Endodermal cell (in vitro differentiated cells): ENCODE measurements around the gene COL4A5. TPM values are rescaled to one million over a fixed set of nuclear protein-coding genes. Genes with fewer than 3 reads are reported as not detected.

Experiments
- DNase-seq: peaks from one replicate; pipeline ENCODE4 v3.0.0-alpha.2; 2017
- H3K27ac ChIP-seq: 2 replicates; pipeline ENCODE4 v1.5.1; 2013; ENCODE audit warnings: mild to moderate bottlenecking, low read depth, low read length, moderate library complexity
- H3K27me3 ChIP-seq: 2 replicates; pipeline ENCODE4 v1.6.1; 2013; ENCODE audit warnings: mild to moderate bottlenecking, low read length, moderate library complexity; ENCODE audit not compliant: insufficient read depth, control insufficient read depth, poor library complexity, severe bottlenecking
- H3K36me3 ChIP-seq: 2 replicates; pipeline ENCODE4 v1.7.0; 2013; ENCODE audit warnings: mild to moderate bottlenecking, low read length, moderate library complexity; ENCODE audit not compliant: control insufficient read depth, insufficient read depth
- H3K4me1 ChIP-seq: one replicate; pipeline ENCODE4 v1.7.0; 2013; ENCODE audit warnings: low read length; ENCODE audit not compliant: control insufficient read depth, insufficient read depth
- H3K4me3 ChIP-seq: 2 replicates; pipeline ENCODE4 v1.5.1; 2013; ENCODE audit warnings: mild to moderate bottlenecking, low read length, moderate library complexity
- H3K9ac ChIP-seq: 2 replicates; pipeline ENCODE4 v1.6.1; 2013; ENCODE audit warnings: mild to moderate bottlenecking, low read length, moderate library complexity; ENCODE audit not compliant: poor library complexity, severe bottlenecking; ENCODE audit errors: extremely low read depth
- H3K9me3 ChIP-seq: 2 replicates; pipeline ENCODE4 v1.6.1; 2013; ENCODE audit warnings: mild to moderate bottlenecking, low read length, moderate library complexity; ENCODE audit not compliant: control insufficient read depth
- H3K27ac Mint-ChIP-seq: 2 replicates; pipeline ENCODE4 v1.8.0; 2020; ENCODE audit warnings: mixed read lengths
- H3K27me3 Mint-ChIP-seq: 2 replicates; pipeline ENCODE4 v1.8.0; 2021; ENCODE audit warnings: mild to moderate bottlenecking, mixed read lengths; ENCODE audit not compliant: insufficient read depth
- H3K36me3 Mint-ChIP-seq: 2 replicates; pipeline ENCODE4 v1.8.0; 2020; ENCODE audit warnings: low read depth, mixed read lengths
- H3K4me1 Mint-ChIP-seq: 2 replicates; pipeline ENCODE4 v1.8.0; 2020; ENCODE audit warnings: mixed read lengths
- H3K4me3 Mint-ChIP-seq: 2 replicates; pipeline ENCODE4 v1.8.0; 2020; ENCODE audit warnings: mild to moderate bottlenecking, moderate library complexity, mixed read lengths
- H3K9me3 Mint-ChIP-seq: 2 replicates; pipeline ENCODE4 v1.8.0; 2020; ENCODE audit warnings: mild to moderate bottlenecking, mixed read lengths
- CTCF ChIP-seq: fragments of 200-600 bp; sonication (generic); conservative IDR thresholded peaks from 2 replicates; pipeline ENCODE4 v1.5.0; 2021; ENCODE audit warnings: antibody characterized with exemption, mild to moderate bottlenecking
- WGBS, 2 experiments: methylation state at CpG; one replicate each; pipeline versions ENCODE4 v1.1.5 to v1.1.7; 2013; ENCODE audit warnings: missing lambda C conversion rate in 2 of 2, mixed read lengths in 1 of 2; ENCODE audit not compliant: insufficient coverage in 1 of 2, insufficient read length in 1 of 2; 5-methylcytosine and 5-hydroxymethylcytosine counted together
- total RNA-seq, 2 donors: library from RNA; stranded (reverse); fragmentation: NEBNext Ultra II Directional in 1 of 2; extraction: Animal tissue kit (Norgen Biotek cat#: 25700) in 1 of 2; gene quantifications; 2 replicates in 1 of 2; 3 replicates in 1 of 2; pipeline ENCODE4 v1.2.1, GENCODE V29; 2021

COL4A5 gene
- total RNA-seq, 2 donors from 2014 or later: 212 to 365 TPM

DNA sequence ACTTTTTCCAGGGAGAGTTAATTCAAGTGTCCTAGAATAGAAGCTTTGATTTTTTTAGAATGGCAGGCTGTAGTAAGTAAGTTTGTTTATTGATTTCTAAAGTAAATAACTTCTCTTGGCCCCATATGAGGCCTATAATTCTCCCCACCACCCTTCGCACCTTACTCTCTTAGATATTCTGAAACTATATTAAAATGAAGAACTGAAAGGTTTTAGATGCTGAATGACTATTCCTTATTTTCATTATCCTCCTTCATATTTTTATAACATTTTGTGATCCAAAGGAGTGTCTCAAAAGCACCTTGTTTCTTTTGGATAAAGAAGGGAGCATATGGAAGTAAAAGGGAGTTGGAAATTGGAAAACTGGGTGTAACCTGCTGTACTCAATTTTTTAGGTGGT lies 226.5 kb downstream of the COL4A5 start:
- Histone ChIP-seq H3K9ac (no peak overlapping the region), H3K27ac (no peak overlapping the region), H3K36me3 (peaks cover 32% of the 10 kb centered on the region), H3K9me3 (no peaks in the 10 kb centered on the region), H3K27me3 (no peaks in the 10 kb centered on the region), H3K4me3 (no peak overlapping the region), H3K4me1 (no peaks in the 10 kb centered on the region)
- no peak for DNase-seq
- H3K9me3 Mint-ChIP-seq: no peaks in the 10 kb centered on the region
- H3K27me3 Mint-ChIP-seq: no peaks in the 10 kb centered on the region
- no peak overlapping the region for H3K4me3 Mint-ChIP-seq
- no CpG with 5 or more reads among the region's 1 CpG for WGBS, 2 experiments
- H3K27ac Mint-ChIP-seq: no peak overlapping the region
- H3K36me3 Mint-ChIP-seq: peaks cover 53% of the 10 kb centered on the region
- no peak for TF ChIP-seq CTCF
- no peaks in the 10 kb centered on the region for H3K4me1 Mint-ChIP-seq

DNA sequence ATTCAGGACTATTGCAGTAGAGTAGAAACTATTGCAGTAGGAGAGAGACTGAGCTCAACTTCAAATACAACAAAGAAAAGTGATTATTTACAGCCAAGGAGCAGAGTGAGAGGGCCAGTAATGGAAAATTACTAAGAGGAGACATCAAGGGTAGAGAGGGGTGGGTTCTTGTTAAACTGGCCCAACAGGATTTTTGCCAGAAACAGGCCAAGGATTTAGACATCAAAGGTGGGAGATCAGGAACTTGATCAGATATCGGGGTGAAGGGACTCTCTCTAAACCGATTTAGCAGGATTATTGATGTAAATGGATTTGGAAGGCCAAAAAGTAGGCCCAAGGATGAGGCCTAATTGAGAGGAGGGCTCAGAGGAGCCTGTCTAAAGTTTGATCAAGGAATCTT lies 231.9 kb downstream of the COL4A5 start:
- no peak overlapping the region for H3K27ac ChIP-seq
- Mint-ChIP-seq H3K4me3 (no peak overlapping the region), H3K36me3 (peaks cover 32% of the 10 kb centered on the region), H3K27me3 (no peaks in the 10 kb centered on the region), H3K4me1 (peaks cover 16% of the 10 kb centered on the region), H3K9me3 (no peaks in the 10 kb centered on the region), H3K27ac (no peak overlapping the region)
- WGBS, 2 experiments: 93% methylated on average over 2 of the region's 2 CpGs; no CpG with 5 or more reads in 1 of the 2 experiments
- no peaks in the 10 kb centered on the region for H3K27me3 ChIP-seq
- H3K9ac ChIP-seq: no peak overlapping the region
- H3K4me1 ChIP-seq: peaks cover 2% of the 10 kb centered on the region
- no peak for TF ChIP-seq CTCF
- peaks cover 30% of the 10 kb centered on the region for H3K36me3 ChIP-seq
- H3K9me3 ChIP-seq: no peaks in the 10 kb centered on the region
- DNase-seq: no peak
- no peak overlapping the region for H3K4me3 ChIP-seq

- no peaks in the 10 kb centered on the region for H3K9me3 Mint-ChIP-seq
- 90% methylated on average over 2 of the region's 3 CpGs; no CpG with 5 or more reads in 1 of the 2 experiments for WGBS, 2 experiments
- Histone ChIP-seq H3K27ac (no peak overlapping the region), H3K9ac (no peak overlapping the region), H3K27me3 (no peaks in the 10 kb centered on the region), H3K36me3 (peaks cover 22% of the 10 kb centered on the region), H3K9me3 (no peaks in the 10 kb centered on the region), H3K4me1 (no peaks in the 10 kb centered on the region), H3K4me3 (no peak overlapping the region)
- no peak for DNase-seq
- no peak for TF ChIP-seq CTCF
- H3K4me1 Mint-ChIP-seq: peaks cover 2% of the 10 kb centered on the region
- peaks cover 37% of the 10 kb centered on the region for H3K36me3 Mint-ChIP-seq
- H3K27me3 Mint-ChIP-seq: no peaks in the 10 kb centered on the region
- no peak overlapping the region for H3K4me3 Mint-ChIP-seq
- H3K27ac Mint-ChIP-seq: no peak overlapping the region
Observed at GRCh38 chrX:108696690-108697089, 257.1 kb downstream of the COL4A5 start.
